ENCODE results near the gene PHETA1. TPM values are rescaled to one million over a fixed set of nuclear protein-coding genes. Genes with fewer than 3 reads are reported as not detected.

Gene PHETA1
- total and polyA plus RNA-seq, 10 of the 15 experiments (the other 5 are each of a cell fraction or from before 2014, with no cell fraction given): 0.02 to 1.3 (median 0.51) TPM; not detected in 1

DNA sequence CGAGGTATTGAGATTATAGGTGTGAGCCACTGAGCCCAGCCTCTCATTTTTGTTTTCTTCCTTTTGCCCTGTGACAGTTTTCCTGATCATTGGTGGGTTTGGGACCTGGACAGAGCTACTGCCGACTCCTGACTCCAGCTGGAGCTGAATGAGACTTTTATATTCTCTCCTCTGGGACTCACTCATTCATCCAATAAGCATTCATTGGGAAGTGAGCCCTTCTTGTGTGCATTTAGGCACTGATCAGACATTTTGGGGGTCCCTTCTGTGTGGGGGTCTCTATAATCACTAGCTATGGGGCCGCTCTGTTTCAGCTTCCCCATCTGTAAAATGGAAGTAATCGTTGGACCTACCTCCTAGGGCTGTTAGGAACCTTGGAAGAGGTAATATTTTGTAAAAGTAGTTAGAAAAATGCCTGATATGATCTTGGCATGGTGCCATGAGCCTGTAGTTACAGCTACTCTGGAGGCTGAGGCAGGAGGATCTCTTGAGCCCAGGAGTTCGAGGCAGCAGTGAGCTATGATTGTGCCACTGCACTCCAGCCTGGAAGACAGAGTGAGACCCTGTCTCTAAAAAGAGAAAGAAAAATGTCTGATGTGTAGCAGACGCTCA lies 44.0 kb upstream of the PHETA1 start:
- no peak overlapping the region for H3K27ac ChIP-seq (ENCODE audit: control insufficient read depth, insufficient read depth)
- TF ChIP-seq FOS (IDR thresholded peaks at IDR 0.05; ENCODE audit: borderline replicate concordance, extremely low read depth, insufficient read length) (no peak), POLR2AphosphoS5 (IDR thresholded peaks at IDR 0.05; ENCODE audit: low read length) (0 out of 2 replicates have a peak, but pooled peaks have one; percentile 2), SMAD1 (IDR thresholded peaks at IDR 0.05; ENCODE audit: low read depth, partially characterized antibody) (peak; percentile 70), HDAC6 (IDR thresholded peaks at IDR 0.05; ENCODE audit: unreplicated experiment) (no peak), BMI1 (IDR thresholded peaks at IDR 0.05; ENCODE audit: borderline replicate concordance) (no peak)
- TF ChIP-seq, protein P1, sequence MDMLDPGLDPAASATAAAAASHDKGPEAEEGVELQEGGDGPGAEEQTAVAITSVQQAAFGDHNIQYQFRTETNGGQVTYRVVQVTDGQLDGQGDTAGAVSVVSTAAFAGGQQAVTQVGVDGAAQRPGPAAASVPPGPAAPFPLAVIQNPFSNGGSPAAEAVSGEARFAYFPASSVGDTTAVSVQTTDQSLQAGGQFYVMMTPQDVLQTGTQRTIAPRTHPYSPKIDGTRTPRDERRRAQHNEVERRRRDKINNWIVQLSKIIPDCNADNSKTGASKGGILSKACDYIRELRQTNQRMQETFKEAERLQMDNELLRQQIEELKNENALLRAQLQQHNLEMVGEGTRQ (IDR thresholded peaks at IDR 0.05; ENCODE audit: borderline replicate concordance, low read depth, low read length): no peak
- no peak for FAIRE-seq

More for the DNA sequence above, 44.0 kb upstream of the PHETA1 start:
- DNase-seq (ENCODE audit: low read depth, low spot score) (no peak), ATAC-seq (no peak)
- peaks cover 89% of the 10 kb centered on the region for H3K79me2 ChIP-seq (ENCODE audit: control insufficient read depth, insufficient read depth, low read length)
- H3K9ac ChIP-seq (ENCODE audit: control insufficient read depth, insufficient read depth, low read length): no peak overlapping the region
- H3K4me3 ChIP-seq: no peak overlapping the region
- H3K4me2 ChIP-seq (ENCODE audit: control insufficient read depth, insufficient read depth): 0 out of 2 replicates have a peak overlapping the region, but pooled peaks have one; percentile 26
- ChIA-PET CTCF (interaction anchor here (1.4 to 27.0 kb wide), 8 partner anchors 9 to 117 kb away, joined by 4 to 1117 read pairs (median 9); no protein-coding TSS in a partner anchor), RAD21 (ENCODE audit: unreplicated experiment) (interaction anchor here (0.7 to 19.6 kb wide), 6 partner anchors 9 to 70 kb away, joined by 4 to 804 read pairs (median 18); no protein-coding TSS in a partner anchor), POLR2A (interaction anchor here (0.7 to 13.2 kb wide), 7 partner anchors 8 to 39 kb away, joined by 3 to 188 read pairs (median 4); no protein-coding TSS in a partner anchor), SMC1A (ENCODE audit: uncharacterized antibody, unreplicated experiment) (interaction anchor here (0.9 to 22.6 kb wide), 11 partner anchors 10 to 115 kb away, joined by 3 to 605 read pairs (median 13); no protein-coding TSS in a partner anchor)
- H3K36me3 ChIP-seq (ENCODE audit: control insufficient read depth in 2 of 2, insufficient read depth in 2 of 2, low read length in 1 of 2): peaks cover 3 to 16% of the 10 kb centered on the region in 2 experiments
- BruUV-seq (replicated peaks): no TSS peak
- no peaks in the 10 kb centered on the region for H3K27me3 ChIP-seq (replicated peaks in 1 of 2; ENCODE audit: control insufficient read depth in 2 of 2, insufficient read depth in 2 of 2, low read length in 1 of 2)
- H3K9me3 ChIP-seq (replicated peaks; ENCODE audit: control insufficient read depth, insufficient read depth, low read length): no peaks in the 10 kb centered on the region
- peaks cover 48% of the 10 kb centered on the region for H3K4me1 ChIP-seq (ENCODE audit: control insufficient read depth, insufficient read depth, low read length)
- 83% methylated on average over 6 of the region's 6 CpGs for WGBS (ENCODE audit: insufficient coverage, insufficient replicate concordance, low lambda C conversion rate, missing lambda C conversion rate)
- no peak overlapping the region for H2AFZ ChIP-seq (ENCODE audit: control insufficient read depth, low read depth, low read length)
- in situ Hi-C loops (cut with MboI) (no loop called here), intact Hi-C loops (cut with micrococcal nuclease; ENCODE audit: unreplicated experiment) (no loop called here)
- H4K20me1 ChIP-seq (ENCODE audit: control insufficient read depth, insufficient read depth): peaks cover 19% of the 10 kb centered on the region

Data from GM12878 (cell line).